Activated CD4-positive, alpha-beta T cell treated with anti-CD3 and anti-CD28 coated beads, Interleukin-2, Interleukin-4, amounts not matched to agents 100 ng/mL and 50 ng/mL, durations not matched to agents 16 hours and 8 hours (primary cell): ENCODE results near the gene VPS13D.
A peak's percentile ranks its signal among the peaks of the same experiment; 100 is the strongest.
"Not testable (repeated sequence)": the region's sequence is repeated elsewhere in the genome, so short reads cannot be mapped to it uniquely, and the experiment has no call there.

Source experiments
- DNase-seq: peaks from one replicate; pipeline ENCODE4 v3.0.0-alpha.2; 2020; ENCODE audit warnings: low spot score

The VPS13D gene

DNA sequence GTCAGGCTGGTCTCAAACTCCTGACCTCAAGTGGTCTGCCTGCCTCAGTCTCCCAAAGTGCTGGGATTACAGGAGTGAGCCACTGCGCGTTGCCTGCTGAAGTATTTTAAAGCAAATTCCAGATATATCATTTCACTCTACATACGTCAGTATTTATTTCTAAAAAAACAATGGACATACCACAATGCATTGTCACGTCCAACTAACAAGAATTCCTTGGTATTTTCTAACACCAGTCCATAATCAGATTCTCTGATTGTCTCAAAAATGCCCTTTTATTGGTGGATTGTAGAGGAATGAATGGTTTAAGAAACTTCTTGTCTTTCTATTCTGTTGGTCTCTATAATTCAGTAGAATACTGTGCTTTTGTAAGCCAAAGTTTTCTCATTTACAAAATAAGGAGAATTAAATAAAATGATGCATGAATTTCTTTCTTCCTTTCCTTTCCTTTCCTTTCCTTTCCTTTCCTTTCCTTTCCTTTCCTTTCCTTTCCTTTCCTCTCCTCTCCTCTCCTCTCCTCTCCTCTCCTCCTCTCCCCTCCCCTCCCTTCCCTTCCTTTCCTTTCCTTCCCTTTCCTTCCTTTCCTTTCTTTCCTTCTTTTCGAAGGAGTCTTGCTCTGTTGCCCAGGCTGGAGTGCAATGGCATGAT, 55.8 kb downstream of the VPS13D start:
- no peak for DNase-seq

DNA sequence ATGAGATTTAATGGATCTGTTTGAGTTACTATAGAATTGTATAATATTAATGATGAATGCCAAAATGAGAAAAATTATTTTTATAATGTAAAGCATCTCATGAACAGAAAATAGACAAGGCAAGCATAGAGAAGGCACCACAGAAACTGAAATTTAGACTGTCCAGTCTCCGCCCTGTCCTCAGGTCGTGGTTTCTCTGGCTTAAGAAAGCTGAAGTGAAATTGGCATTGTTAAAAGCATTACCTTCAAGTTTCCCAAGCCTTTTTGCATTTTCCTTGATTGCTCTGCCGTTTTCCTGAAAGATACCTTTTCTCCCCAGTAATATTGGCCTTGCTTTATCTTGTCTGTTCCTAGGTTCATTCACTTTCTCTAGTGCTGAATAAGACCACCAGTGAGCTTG, 58.0 kb downstream of the VPS13D start:
- no peak for DNase-seq

DNA sequence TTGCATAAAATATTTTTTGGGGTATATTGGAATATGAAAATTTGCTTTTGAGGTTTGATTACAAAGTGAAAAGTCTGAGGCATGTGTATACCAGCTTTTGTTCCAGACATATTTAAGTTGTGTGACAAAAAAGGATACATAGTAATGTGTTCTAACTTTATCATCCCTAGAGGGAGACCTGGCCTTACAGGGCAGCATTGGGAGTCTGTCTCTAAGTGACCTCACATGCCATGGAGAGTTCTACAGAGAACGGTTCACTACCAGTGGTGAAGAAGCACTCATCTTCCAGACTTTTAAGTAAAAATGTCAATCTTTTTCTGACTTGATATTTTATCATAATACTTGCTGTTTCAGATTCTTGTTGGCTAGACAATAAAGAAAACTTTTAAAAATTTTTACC, 61.0 kb downstream of the VPS13D start:
- DNase-seq: no peak

DNA sequence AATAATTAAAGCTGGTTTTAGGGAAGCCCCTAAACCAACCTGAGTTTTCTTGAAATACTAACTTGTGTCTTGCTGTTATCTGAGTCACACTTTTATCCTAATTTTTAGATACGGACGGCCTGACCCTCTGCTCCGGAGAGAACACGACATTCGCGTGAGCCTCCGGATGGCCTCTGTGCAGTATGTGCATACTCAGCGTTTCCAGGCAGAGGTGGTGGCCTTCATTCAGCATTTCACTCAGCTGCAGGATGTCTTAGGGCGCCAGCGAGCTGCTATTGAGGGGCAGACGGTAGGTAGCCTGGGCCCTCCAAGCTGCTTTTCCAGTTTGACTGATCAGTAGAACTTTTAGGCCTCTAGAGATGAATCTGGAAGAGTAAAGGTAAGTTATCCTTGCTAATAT, 63.6 kb downstream of the VPS13D start:
- no peak for DNase-seq

DNA sequence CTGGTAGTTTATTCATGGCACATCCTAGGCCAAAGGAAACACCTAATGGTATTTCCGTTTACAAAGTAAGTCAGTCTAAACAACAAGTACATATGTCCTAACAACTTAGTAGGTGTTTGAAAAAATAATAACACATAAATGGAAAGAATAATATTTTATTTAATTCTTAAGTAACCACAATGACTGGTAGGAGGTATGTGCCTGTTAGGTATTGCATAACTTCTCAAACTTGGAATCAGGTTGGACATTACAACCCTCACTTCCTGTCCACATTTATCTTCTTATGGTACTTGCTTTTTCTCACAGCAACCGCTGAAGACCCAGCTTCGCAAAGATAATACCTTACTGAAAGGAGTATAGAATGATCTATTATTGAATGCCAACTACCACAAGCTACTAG, 64.2 kb downstream of the VPS13D start:
- no peak for DNase-seq

DNA sequence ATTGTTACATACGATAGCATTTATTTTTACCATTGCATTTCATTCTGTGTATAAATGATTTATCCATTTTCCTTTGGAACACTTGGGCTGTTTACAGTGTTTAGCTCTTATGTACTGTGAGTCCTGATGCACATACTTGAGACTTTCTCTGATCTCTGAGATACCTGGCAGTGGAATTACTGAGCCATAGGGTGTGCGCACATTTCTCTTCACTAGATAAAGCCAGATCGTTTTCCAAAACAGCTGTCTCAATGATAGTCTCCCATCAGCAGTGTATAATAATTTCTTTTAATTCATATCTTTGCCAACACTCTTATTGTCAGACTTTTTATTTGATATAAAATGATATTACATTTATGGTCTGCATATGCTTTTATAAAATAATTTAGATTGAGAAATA, 66.2 kb downstream of the VPS13D start:
- DNase-seq: no peak

DNA sequence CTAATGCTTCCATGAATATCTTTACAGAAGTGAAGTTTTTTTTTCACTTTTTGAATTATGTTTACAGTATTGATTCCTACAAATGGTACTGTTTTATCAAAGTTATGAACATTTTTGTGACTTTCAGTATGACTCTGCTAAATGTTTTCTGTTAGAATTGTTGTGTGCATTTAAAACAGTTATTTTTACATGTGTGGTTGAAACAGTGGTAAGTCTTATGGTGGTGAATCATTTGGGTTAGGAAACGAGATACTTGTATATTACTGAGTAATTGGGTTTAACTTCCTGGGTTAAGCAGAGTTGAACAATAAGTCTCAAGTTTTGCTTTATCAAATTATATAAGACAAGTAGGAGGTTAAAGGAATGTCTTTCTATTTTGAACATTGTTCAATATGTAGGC, 66.8 kb downstream of the VPS13D start:
- peak; percentile 73 for DNase-seq

DNA sequence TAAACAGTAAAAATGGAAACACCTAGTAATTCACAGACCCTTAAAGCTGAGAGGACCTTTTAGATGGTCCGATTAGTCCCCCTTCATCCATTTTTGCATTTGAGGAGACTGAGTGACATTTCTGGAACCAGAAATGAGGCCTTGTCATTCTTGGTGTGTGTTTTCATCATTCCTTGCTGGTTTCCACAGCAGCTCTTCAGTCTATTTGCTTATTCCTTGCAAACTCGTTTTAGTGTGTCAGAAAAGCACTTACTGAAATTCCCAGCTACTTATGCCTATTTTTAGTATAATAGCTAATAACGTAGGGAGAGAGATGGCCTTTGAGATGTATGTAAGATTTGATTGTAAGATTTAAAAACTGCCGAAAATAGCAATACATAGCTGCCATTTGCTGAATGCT, 70.9 kb downstream of the VPS13D start:
- no peak for DNase-seq

DNA sequence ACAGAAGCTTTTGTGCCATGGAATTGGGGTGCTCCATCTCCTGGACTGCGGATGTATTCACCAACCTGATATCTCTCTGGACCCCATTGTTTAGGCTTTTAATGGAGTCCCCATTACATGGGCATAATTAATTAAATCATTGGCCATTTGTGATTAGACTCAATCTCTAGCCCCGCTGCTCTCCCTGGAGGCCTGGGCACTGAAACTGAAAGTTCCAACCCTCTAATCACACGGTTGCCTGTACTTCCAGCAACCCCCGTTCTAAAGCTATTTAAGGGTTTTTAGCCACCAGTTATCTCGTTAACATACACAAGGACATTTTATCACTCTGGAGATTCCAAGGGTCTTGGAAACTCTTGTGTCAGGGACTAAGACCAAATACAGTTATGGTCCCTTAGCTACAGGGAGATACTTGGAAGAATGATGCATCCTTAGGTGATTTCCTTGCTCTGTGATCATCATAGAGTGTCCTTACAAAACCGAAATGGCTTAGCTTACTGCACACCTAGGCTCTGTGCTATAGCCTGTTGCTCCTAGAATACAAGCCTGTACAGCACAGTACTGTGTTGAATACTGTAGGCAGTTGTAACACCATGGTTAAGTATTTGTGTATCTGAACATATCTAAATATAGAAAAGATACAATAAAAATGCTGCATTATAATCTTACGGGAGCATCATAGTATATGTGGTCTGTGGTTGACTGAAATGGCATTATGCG, 71.8 kb downstream of the VPS13D start:
- DNase-seq: no peak

DNA sequence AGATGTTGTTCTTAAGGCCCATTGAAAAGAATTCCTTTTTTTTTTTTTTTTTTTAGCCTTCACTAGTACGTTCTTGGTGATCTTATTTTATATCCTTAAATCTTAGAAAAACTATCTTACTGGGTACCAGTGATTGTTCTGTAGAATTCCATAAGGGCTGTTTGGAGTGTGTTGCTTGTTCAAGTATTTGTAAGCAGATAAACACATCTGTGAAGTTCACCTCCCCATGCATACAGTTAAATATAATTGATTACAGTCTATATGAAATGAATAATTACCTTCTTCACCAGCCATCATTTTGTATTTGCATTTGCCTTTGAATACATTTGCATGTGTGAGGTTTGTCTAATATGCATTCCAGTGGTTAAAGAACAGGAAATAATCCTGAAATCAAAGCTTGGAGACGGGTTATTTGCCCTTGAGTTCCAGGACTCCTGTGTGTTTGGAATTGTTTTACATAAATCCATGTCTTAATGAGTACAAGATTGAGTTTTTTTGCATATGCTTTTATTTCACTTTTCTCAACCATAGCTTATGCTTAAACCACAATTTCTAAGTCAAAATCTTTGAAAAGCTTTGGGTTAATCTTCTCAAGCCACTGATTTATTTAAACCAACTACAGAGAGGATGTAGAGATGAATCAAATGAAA, 73.1 kb downstream of the VPS13D start:
- no peak for DNase-seq

DNA sequence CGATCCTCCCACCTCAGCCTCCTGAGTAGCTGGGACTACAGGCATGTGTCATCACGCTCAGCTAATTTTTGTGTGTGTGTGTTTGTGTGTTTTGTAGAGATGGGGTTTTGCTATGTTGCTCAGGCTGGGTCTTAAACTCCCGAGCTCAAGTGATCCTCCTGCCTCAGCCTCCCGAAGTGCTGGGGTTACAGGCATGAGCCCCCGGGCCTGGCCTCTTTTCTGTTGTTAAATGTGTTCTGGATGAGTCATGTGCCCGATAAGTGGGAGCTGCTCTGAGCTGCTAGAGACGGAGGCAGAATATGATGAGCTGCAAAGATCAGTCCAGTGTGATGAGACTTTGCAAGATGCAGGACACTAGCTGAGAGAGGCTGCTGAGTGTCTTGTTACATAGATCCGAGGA, 75.5 kb downstream of the VPS13D start:
- DNase-seq: no peak

DNA sequence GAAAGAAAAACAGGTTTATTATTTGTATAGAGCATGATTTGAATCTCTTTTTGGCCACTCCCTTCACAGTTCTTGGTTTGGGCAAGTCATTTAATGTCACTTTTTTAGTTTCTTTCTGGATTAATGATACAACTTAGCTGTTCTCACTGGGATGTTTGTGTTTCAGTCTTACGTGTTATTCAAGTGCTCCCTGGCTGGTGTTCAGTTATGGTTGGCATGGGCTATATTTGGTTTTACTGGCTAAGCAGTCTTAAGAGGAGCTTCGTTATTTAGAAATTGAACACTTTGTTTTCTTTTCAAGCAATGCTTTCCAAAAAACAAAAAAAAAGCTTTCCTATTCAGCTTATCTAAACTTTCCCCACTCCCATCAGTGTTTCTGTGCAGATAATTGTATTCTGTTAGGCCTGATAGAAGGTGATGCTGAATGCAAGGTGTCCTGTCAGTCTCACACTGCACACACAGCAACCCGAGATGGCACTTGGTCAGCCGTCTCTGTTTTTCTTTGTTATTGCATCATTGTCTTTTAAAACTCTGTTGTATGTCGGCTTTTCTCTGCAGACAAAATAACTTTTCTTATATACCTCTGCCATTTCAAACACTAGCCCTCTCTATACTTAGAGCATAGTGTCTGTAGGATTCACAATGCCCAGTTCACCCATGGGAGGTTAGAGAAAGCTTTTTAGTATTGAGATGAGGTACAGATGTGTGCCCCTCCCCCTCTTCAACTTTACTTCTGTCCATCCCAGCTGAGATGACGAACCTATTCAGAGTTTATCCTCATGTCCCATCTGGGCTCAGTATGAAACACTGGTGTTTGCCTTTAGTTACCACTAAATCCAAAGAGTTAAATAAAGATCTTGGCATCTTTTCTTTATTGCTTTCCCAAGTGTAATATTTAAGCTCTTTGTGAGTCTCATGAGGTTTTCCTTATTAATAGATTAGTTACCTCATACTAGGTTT, 80.2 kb downstream of the VPS13D start:
- DNase-seq: no peak

DNA sequence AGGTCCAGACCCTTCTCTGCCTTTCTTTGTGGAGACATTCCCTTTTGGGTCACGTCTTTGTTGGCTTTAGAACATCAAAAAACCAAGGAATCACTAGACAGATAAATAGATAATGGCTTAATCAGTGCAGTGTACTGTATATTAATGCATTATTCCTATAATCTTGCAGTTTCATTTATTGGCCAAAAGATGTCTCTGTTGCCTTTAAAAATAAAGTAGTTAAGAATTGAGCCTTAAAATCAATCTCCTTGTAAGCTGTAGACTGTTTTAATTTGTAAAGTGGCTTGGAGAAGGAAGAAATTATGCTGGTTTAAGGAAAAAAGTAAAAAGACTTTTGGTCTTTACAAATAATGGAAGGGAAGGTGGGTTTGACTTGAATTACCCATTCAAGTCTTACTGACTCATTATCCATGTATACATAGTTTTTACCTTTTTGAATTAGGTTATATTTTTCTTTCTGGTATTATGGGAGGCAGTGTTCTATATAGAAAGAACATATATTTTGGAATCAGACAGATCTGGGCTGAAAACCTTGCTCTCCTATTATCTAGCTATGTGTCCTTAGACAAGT, 84.6 kb downstream of the VPS13D start:
- no peak for DNase-seq

DNA sequence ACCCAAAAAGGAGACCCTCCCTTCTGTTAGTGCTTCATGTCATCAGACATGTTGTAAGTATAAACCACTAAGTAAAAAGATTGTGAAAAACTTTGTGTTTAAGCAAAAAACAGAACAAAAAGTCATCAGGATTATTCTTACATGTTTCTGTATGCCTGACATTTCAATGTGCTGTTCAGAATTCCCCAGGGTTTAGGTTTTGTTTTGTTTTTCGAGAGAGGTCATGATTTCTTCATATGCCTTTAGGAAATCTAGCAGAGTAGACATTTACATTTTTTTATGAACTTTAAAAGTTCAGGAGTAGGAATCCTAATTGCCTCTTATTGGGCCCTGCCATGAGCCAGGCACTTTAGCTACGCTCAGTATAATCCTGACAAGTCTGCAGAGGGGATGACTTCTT, 85.3 kb downstream of the VPS13D start:
- DNase-seq: no peak

DNA sequence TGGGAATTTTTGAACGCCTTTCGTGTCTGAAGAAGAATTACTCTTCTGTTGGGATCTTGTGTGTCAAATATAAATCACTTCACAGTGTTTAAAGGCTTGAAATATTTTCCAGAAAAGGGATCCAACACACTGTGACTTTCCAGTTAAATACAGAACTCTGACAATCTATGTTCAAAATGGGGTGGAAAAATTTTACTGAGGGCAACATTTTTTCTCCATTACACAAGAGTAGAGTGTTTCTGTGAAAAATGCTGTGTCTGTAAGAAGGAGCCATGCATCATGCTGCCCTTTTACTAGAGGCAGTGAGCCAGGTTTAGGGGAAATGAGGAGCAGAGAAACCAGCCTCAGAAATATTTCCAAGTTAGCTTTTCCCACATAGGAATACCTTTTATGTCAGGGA, 86.5 kb downstream of the VPS13D start:
- DNase-seq: no peak

DNA sequence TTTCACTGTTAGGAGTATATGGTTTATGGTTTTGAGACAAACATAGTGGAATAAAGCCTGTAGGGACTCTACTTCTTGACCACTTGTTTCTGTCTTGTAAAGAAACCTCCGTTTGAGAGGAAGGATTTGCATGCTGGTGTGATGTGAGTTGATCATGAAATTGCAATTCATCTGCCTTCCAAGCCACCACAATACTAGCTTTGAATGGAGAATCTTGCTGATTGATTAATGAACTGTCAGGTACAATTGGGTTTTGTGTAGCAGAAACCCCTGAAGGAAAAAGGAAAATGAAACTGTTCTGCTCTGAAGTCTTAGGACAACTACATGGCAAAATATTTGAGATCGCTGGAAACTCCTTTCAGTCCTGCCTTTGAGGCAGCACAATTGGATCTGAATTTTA, 90.7 kb downstream of the VPS13D start:
- DNase-seq: no peak

DNA sequence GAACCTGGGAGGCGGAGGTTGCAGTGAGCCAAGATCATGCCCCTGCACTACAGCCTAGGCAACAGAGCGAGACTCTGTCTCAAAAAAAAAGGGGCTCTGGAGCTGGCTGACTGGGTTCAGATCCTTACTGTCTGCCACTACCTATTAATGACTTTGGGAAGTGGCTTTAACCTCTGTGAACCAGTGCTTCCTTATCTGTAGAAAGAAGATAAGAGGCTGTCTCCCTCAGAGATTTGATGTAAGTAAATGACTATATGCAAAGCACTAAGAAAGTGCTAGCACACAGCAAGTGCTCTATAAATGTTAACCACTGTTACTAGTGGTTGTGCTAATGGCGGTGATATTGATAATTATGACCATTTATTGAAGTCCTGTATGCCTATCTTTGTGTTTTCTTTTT, 94.6 kb downstream of the VPS13D start:
- DNase-seq: no peak

DNA sequence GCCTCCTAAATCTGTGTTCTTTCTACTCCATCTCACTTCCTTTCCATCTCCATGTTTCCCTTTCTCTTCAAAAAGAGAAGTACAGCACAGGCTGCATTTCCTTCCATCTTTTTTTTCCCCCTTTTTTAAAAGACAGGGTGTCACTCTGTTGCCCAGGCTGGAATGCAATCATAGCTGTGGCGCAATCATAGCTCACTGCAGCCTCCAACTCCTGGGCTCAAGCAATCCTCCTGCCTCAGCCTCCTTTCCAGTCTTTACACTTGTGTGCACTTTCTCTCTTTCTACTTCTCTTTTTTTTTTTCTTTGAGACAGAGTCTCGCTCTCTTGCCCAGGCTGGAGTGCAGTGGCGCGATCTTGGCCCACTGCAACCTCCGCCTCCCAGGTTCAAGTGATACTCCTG, 95.1 kb downstream of the VPS13D start:
- not testable (repeated sequence) for DNase-seq

DNA sequence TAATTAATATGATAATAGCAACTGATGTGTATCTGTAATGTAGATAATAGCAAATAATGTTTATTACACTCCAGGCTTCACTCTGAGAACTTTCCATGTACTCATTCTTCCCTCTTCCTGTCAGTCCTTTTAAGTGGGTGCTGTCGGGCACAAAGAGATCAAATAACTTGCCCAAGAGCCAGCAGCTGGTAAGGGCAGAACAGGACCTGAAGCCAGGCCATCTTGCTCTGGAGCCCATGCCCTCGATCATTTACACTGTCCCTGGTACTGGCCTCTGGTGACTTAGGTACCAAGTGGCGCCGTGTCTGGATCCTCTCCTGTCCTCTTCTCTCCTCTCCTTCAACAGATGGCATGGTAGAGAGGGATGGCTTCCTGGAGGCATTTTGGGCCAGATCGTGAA, 97.2 kb downstream of the VPS13D start:
- no peak for DNase-seq

DNA sequence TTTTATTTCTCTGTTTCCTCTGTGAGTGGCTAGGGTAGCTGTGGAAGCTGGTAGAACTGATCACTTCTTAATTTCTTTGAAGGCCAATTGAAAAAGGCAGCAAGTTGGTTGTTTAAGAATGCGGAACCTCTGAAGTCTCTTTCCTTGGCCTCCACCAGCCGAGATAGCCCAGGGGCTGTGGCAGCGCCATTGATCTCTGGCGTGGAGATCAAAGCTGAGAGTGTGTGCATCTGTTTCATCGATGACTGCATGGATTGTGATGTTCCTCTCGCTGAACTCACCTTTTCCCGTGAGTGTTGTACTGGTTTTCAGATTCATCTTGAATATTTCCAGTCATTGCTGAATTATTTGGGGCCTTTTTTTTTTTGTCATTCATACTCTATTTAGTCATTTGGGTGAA, 97.7 kb downstream of the VPS13D start:
- no peak for DNase-seq

DNA sequence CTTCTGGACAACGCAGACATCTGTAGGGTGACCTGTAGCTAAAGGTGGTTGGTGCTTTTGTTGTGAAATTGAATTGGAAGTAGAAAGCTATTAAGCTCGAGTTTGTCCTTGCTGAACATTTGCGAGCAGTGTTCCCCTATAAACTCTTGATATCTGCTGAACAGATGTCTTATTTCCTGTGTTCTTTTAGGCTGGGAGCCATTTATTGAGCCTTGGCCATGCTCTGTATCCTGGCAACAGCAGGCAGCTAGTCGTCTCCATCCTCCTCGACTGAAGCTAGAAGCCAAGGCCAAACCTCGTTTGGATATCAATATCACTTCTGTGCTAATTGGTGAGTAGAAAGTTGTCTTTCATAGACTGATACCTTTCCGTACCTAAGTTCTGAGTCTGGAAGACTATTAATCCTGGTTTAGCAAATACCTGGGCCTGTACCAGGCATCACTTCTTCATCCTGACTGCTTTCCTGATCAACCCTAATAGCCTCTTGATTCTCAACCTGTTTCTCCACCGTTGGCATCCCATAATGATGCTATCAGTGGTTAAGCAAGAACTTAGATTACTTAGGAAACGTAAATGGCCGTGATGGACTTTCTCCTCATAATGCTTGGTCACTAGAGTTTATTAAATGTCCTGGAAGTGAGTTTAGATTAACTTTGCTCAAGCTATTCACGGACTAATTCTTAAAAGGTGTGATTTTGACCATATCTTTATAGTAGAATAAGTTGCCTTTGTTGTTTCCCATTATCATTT, 103.4 kb downstream of the VPS13D start:
- no peak for DNase-seq
